SK-N-SH (cell line): Measurements from ENCODE around the gene NTM. TPM values are rescaled to one million over a fixed set of nuclear protein-coding genes. Genes with fewer than 3 reads are reported as not detected.

Source experiments
- CTCF ChIA-PET: fragments of 300-600, 350-600 bp; formaldehyde crosslinking; extraction: SDS; loops from one replicate; lab custom pipeline; 2021; lab: Yijun Ruan, JAX
- POLR2A ChIA-PET: fragments of 350-600 bp; sonication (Branson Sonifier 250); formaldehyde crosslinking; extraction: SDS; loops from one replicate; lab custom pipeline; 2020; ENCODE audit warnings: antibody characterized with exemption, inconsistent platforms; lab: Yijun Ruan, JAX
- DNase-seq: peaks from one replicate; pipeline ENCODE4 v3.0.0; 2012
- H2AFZ ChIP-seq: fragments of 200-600 bp; sonication (generic); 2 replicates; pipeline ENCODE4 v1.8.1; 2016; ENCODE audit warnings: antibody characterized with exemption, mild to moderate bottlenecking, low read depth
- H3F3A ChIP-seq: fragments of 200-600 bp; sonication (generic); replicated peaks from 2 replicates; pipeline ENCODE3; 2016; ENCODE audit warnings: antibody characterized with exemption, mild to moderate bottlenecking; ENCODE audit not compliant: insufficient read depth
- H3K27ac ChIP-seq, 2 experiments: fragments of 200-500 bp in 1 of 2; fragments of 200-600 bp in 1 of 2; sonication (Bioruptor generic) in 1 of 2; sonication (generic), shearing (Covaris generic) in 1 of 2; 2 replicates each; pipeline versions ENCODE4 v1.5.1 to v1.6.1; 2014 to 2016; ENCODE audit warnings: low read depth in 2 of 2, inconsistent platforms in 1 of 2, low read length in 1 of 2, mild to moderate bottlenecking in 1 of 2, mixed read lengths in 1 of 2
- H3K27me3 ChIP-seq: fragments of 200-600 bp; sonication (generic), shearing (Covaris generic); 2 replicates; pipeline ENCODE4 v1.6.1; 2016; ENCODE audit warnings: mixed run types; ENCODE audit not compliant: insufficient read depth
- H3K36me3 ChIP-seq, 2 experiments: fragments of 200-500 bp in 1 of 2; fragments of 200-600 bp in 1 of 2; sonication (Bioruptor generic) in 1 of 2; sonication (generic) in 1 of 2; replicated peaks in 1 of 2; 2 replicates each; pipeline versions ENCODE3 to v1.5.1; 2014 to 2016; ENCODE audit warnings: low read length in 1 of 2, mild to moderate bottlenecking in 1 of 2; ENCODE audit not compliant: insufficient read depth in 2 of 2, control insufficient read depth in 1 of 2
- H3K4me1 ChIP-seq, 2 experiments: fragments of 200-500 bp in 1 of 2; fragments of 200-600 bp in 1 of 2; sonication (Bioruptor generic) in 1 of 2; sonication (generic), shearing (Covaris generic) in 1 of 2; 2 replicates each; pipeline versions ENCODE4 v1.5.1 to v1.6.1; 2014 to 2016; ENCODE audit warnings: low read depth in 1 of 2, low read length in 1 of 2, mixed run types in 1 of 2; ENCODE audit not compliant: insufficient read depth in 2 of 2, control insufficient read depth in 1 of 2
- H3K4me2 ChIP-seq: fragments of 200-600 bp; sonication (generic), shearing (Covaris generic); 2 replicates; pipeline ENCODE4 v1.6.1; 2017; ENCODE audit warnings: mixed run types
- H3K4me3 ChIP-seq, 2 experiments: fragments of 200-500 bp in 1 of 2; fragments of 200-600 bp in 1 of 2; sonication (Bioruptor generic) in 1 of 2; sonication (generic), shearing (Covaris generic) in 1 of 2; 2 replicates each; pipeline versions ENCODE4 v1.5.1 to v1.8.1; 2014 to 2016; ENCODE audit warnings: low read depth in 2 of 2, inconsistent platforms in 1 of 2, low read length in 1 of 2, mild to moderate bottlenecking in 1 of 2, mixed read lengths in 1 of 2, moderate library complexity in 1 of 2
- H3K79me2 ChIP-seq: fragments of 200-600 bp; sonication (generic); 2 replicates; pipeline ENCODE4 v1.8.1; 2017; ENCODE audit warnings: mild to moderate bottlenecking; ENCODE audit not compliant: insufficient read depth
- H3K9ac ChIP-seq: fragments of 200-600 bp; sonication (generic); 2 replicates; pipeline ENCODE4 v1.6.1; 2017; ENCODE audit warnings: mixed run types
- H3K9me2 ChIP-seq: fragments of 200-600 bp; sonication (generic); 2 replicates; pipeline ENCODE4 v1.6.1; 2017; ENCODE audit warnings: mixed run types
- H3K9me3 ChIP-seq: fragments of 200-600 bp; sonication (generic); 2 replicates; pipeline ENCODE4 v1.6.1; 2017; ENCODE audit warnings: mixed run types, mild to moderate bottlenecking, moderate library complexity
- H4K20me1 ChIP-seq: fragments of 200-600 bp; sonication (generic); 2 replicates; pipeline ENCODE4 v1.6.1; 2017; ENCODE audit warnings: mild to moderate bottlenecking, mixed run types; ENCODE audit not compliant: insufficient read depth
- ELF1 ChIP-seq: IDR thresholded peaks from 2 replicates; pipeline ENCODE4 v1.4.0; 2012
- EP300 ChIP-seq, 2 experiments: IDR thresholded peaks; 2 replicates each; pipeline versions ENCODE4 v1.4.0 to v1.6.1; 2012; ENCODE audit warnings: borderline replicate concordance in 1 of 2, low read depth in 1 of 2, low read length in 1 of 2
- EZH2phosphoT487 ChIP-seq: fragments of 200-600 bp; sonication (generic); IDR thresholded peaks from 2 replicates; pipeline ENCODE4 v1.6.1; 2017; ENCODE audit warnings: low read depth, mixed run types, mild to moderate bottlenecking, antibody characterized with exemption, moderate library complexity, borderline replicate concordance
- FOXJ3 ChIP-seq: sonication (generic); formaldehyde crosslinking; IDR thresholded peaks from 2 replicates; pipeline ENCODE4 v1.5.1; 2020; ENCODE audit warnings: mild to moderate bottlenecking, missing genetic modification reagents
- GABPA ChIP-seq: IDR thresholded peaks from 2 replicates; pipeline ENCODE4 v1.4.0; 2012; ENCODE audit warnings: low read depth, mild to moderate bottlenecking
- IRF3 ChIP-seq: fragments of 150-350 bp; IDR thresholded peaks from 2 replicates; pipeline ENCODE4 v1.6.1; 2016; ENCODE audit warnings: mild to moderate bottlenecking, low read depth, low read length
- JUND ChIP-seq: IDR thresholded peaks from 2 replicates; pipeline ENCODE4 v1.4.0; 2012
- MEF2A ChIP-seq: IDR thresholded peaks from 2 replicates; pipeline ENCODE4 v1.4.0; 2012; ENCODE audit warnings: low read depth, borderline replicate concordance
- NRF1 ChIP-seq: IDR thresholded peaks from 2 replicates; pipeline ENCODE4 v1.6.1; 2012; ENCODE audit warnings: low read depth, mild to moderate bottlenecking, low read length
- PBX3 ChIP-seq: IDR thresholded peaks from 2 replicates; pipeline ENCODE4; 2012
- POLR2AphosphoS5 ChIP-seq: IDR thresholded peaks from 2 replicates; pipeline ENCODE4 v1.6.1; 2012; ENCODE audit warnings: low read depth, low read length
- REST ChIP-seq: IDR thresholded peaks from 2 replicates; pipeline ENCODE4 v1.6.1; 2012; ENCODE audit warnings: mild to moderate bottlenecking, low read depth, low read length, moderate library complexity
- TEAD4 ChIP-seq: IDR thresholded peaks from 2 replicates; pipeline ENCODE4 v1.4.0; 2012; ENCODE audit warnings: mild to moderate bottlenecking, borderline replicate concordance; ENCODE audit not compliant: insufficient read depth
- WGBS: methylation state at CpG from one replicate; pipeline ENCODE4 v1.1.6; 2017; ENCODE audit warnings: low lambda C conversion rate; 5-methylcytosine and 5-hydroxymethylcytosine counted together
- polyA plus RNA-seq, 3 experiments: library from polyadenylated mRNA; depleted of rRNA; stranded (reverse); fragments of >200 nt; gene quantifications; 2 replicates each; pipeline ENCODE4 v1.2.3, GENCODE V29; 2012

Gene NTM
- polyA plus RNA-seq, 1 of the 3 experiments (the other 2 are of a cell fraction), result 20.0 TPM

GRCh38 chr11:131464461-131464860, 94.0 kb downstream of the NTM start:
- H3K79me2 ChIP-seq, result no peaks in the 10 kb centered on the region
- no peak for DNase-seq
- H3K27me3 ChIP-seq, result no peaks in the 10 kb centered on the region
- WGBS, result 30% methylated on average over 9 of the region's 9 CpGs
- POLR2A ChIA-PET, result no interaction called here
- no peak overlapping the region for H2AFZ ChIP-seq
- no peak overlapping the region for H3K4me3 ChIP-seq
- no peaks in the 10 kb centered on the region for H3F3A ChIP-seq
- H3K9me2 ChIP-seq, result no peaks in the 10 kb centered on the region
- CTCF ChIA-PET, result interaction anchor here (2.1 kb wide), 1 partner anchor 210 kb away, joined by 10 read pairs; no protein-coding TSS in a partner anchor
- H3K9ac ChIP-seq, result no peak overlapping the region
- H3K36me3 ChIP-seq, result no peaks in the 10 kb centered on the region
- no peak for TF ChIP-seq JUND
- no peak for TF ChIP-seq IRF3
- TF ChIP-seq PBX3, result no peak
- TF ChIP-seq MEF2A, result no peak
- TF ChIP-seq NRF1, result no peak
- no peak for TF ChIP-seq FOXJ3 (CRISPR knock-in tag)
- no peak for TF ChIP-seq ELF1
- TF ChIP-seq REST, result no peak
- TF ChIP-seq EZH2phosphoT487, result no peak
- TF ChIP-seq TEAD4, result no peak
- no peak for TF ChIP-seq POLR2AphosphoS5
- TF ChIP-seq EP300 (IDR thresholded peaks at IDR 0.05; ENCODE audit: borderline replicate concordance in 1 of 2, low read depth in 1 of 2, low read length in 1 of 2), result no peak
- no peaks in the 10 kb centered on the region for H3K4me1 ChIP-seq
- no peaks in the 10 kb centered on the region for H4K20me1 ChIP-seq
- no peak overlapping the region for H3K27ac ChIP-seq
- no peaks in the 10 kb centered on the region for H3K9me3 ChIP-seq
- H3K4me2 ChIP-seq, result no peak overlapping the region

GRCh38 chr11:131465039-131465438, 94.6 kb downstream of the NTM start:
- H3K4me3 ChIP-seq, result no peak overlapping the region
- H3K79me2 ChIP-seq, result no peaks in the 10 kb centered on the region
- no peaks in the 10 kb centered on the region for H3K4me1 ChIP-seq
- no peaks in the 10 kb centered on the region for H3K36me3 ChIP-seq
- ChIA-PET POLR2A (no interaction called here), CTCF (interaction anchor here (2.1 kb wide), 1 partner anchor 209 kb away, joined by 10 read pairs; no protein-coding TSS in a partner anchor)
- no peak overlapping the region for H3K9ac ChIP-seq
- no peaks in the 10 kb centered on the region for H3F3A ChIP-seq
- 33% methylated on average over 5 of the region's 5 CpGs for WGBS
- no peaks in the 10 kb centered on the region for H3K27me3 ChIP-seq
- H3K9me2 ChIP-seq, result no peaks in the 10 kb centered on the region
- TF ChIP-seq GABPA, result no peak
- no peak overlapping the region for H3K27ac ChIP-seq
- H3K9me3 ChIP-seq, result no peaks in the 10 kb centered on the region
- no peaks in the 10 kb centered on the region for H4K20me1 ChIP-seq
- H2AFZ ChIP-seq, result no peak overlapping the region
- no peak overlapping the region for H3K4me2 ChIP-seq
- no peak for DNase-seq
